Tibial nerve (tissue), 4 donors: Measurements from ENCODE around the gene SMCO4.

Experiments
- EP300 ChIP-seq, 2 donors: sonication (generic); formaldehyde crosslinking; IDR thresholded peaks; one replicate each; pipeline ENCODE4 v1.6.1; 2017; ENCODE audit warnings: antibody characterized with exemption in 2 of 2, mild to moderate bottlenecking in 1 of 2
- TF ChIP-seq, protein P1 (sequence below), 5 experiments: fragments of 200-600 bp in 3 of 5; fragments of 450-650 bp in 2 of 5; sonication (generic) in 3 of 5; IDR thresholded peaks; one replicate each; pipeline ENCODE4 v1.5.1; 2016 to 2019; ENCODE audit warnings: antibody characterized with exemption in 5 of 5, mild to moderate bottlenecking in 3 of 5, moderate library complexity in 2 of 5

- TF ChIP-seq EP300 (IDR thresholded peaks at IDR 0.05): no peak
- TF ChIP-seq, protein P1, sequence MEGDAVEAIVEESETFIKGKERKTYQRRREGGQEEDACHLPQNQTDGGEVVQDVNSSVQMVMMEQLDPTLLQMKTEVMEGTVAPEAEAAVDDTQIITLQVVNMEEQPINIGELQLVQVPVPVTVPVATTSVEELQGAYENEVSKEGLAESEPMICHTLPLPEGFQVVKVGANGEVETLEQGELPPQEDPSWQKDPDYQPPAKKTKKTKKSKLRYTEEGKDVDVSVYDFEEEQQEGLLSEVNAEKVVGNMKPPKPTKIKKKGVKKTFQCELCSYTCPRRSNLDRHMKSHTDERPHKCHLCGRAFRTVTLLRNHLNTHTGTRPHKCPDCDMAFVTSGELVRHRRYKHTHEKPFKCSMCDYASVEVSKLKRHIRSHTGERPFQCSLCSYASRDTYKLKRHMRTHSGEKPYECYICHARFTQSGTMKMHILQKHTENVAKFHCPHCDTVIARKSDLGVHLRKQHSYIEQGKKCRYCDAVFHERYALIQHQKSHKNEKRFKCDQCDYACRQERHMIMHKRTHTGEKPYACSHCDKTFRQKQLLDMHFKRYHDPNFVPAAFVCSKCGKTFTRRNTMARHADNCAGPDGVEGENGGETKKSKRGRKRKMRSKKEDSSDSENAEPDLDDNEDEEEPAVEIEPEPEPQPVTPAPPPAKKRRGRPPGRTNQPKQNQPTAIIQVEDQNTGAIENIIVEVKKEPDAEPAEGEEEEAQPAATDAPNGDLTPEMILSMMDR (IDR thresholded peaks at IDR 0.05): no peak
These were observed 98.5 kb downstream of the SMCO4 start for GRCh38 chr11:93444617-93445073.
